Amygdala (tissue), 56 donors: ENCODE results near the gene ATP5ME.
"Not testable (repeated sequence)": the region's sequence is repeated elsewhere in the genome, so short reads cannot be mapped to it uniquely, and the experiment has no call there.

Experiments used
- DNase-seq, 56 donors: peaks; one replicate each; lab custom pipeline; 2025; lab: John Stamatoyannopoulos, UW

ATP5ME gene

GRCh38 chr4:674172-675035 lies at the start of gene ATP5ME, which contains the start of gene MYL5:
TSS of gene ATP5ME (minus strand) at chr4:674276. CDS start at chr4:674247, 29 bp downstream.
TSS of gene MYL5 (plus strand) at chr4:674542. CDS start at chr4:678027, 3,485 bp downstream.
- DNase-seq, result peak in 55 of 56 donors; percentile 77 to 97 (median 92)

GRCh38 chr4:722851-723360 lies 48.8 kb upstream of the ATP5ME start:
- no peak for DNase-seq

- DNase-seq, result peak in 1 of 56 donors; percentile 65
Measured at GRCh38 chr4:722169-722725, 48.2 kb upstream of the ATP5ME start.

- peak in 7 of 56 donors; percentile 18 to 66 (median 41) for DNase-seq
Measured at GRCh38 chr4:721261-722168, 47.4 kb upstream of the ATP5ME start.

- DNase-seq, result no peak
Measured at GRCh38 chr4:720111-720860, 46.2 kb upstream of the ATP5ME start.

- DNase-seq, result no peak
Measured at GRCh38 chr4:718460-718859, 44.4 kb upstream of the ATP5ME start.

GRCh38 chr4:717601-718320 lies 43.7 kb upstream of the ATP5ME start:
- DNase-seq, result no peak

- no peak for DNase-seq
Measured at GRCh38 chr4:714087-714486, 40.0 kb upstream of the ATP5ME start.

- DNase-seq, result no peak
Measured at GRCh38 chr4:712916-713632, 39.0 kb upstream of the ATP5ME start.

- DNase-seq, result no peak
Measured at GRCh38 chr4:712093-712492, 38.0 kb upstream of the ATP5ME start.

GRCh38 chr4:710916-711315 lies 36.8 kb upstream of the ATP5ME start:
- DNase-seq, result no peak

- DNase-seq, result no peak
Measured at GRCh38 chr4:710116-710515, 36.0 kb upstream of the ATP5ME start.

GRCh38 chr4:709348-709747 lies 35.3 kb upstream of the ATP5ME start:
- no peak for DNase-seq

GRCh38 chr4:708631-708933 lies 34.5 kb upstream of the ATP5ME start:
- DNase-seq, result no peak

GRCh38 chr4:707929-708630 lies 34.0 kb upstream of the ATP5ME start:
- no peak for DNase-seq

GRCh38 chr4:706834-707598 lies 32.9 kb upstream of the ATP5ME start:
- no peak for DNase-seq

- DNase-seq, result not testable (repeated sequence)
Measured at GRCh38 chr4:706083-706633, 32.1 kb upstream of the ATP5ME start.
